Measurements from ENCODE around the gene CDK5RAP2.

The CDK5RAP2 gene

GRCh38 chr9:120378680-120379079 lies 201.3 kb downstream of the CDK5RAP2 start:
- FAIRE-seq = no peak
- TF ChIP-seq POLR2A (IDR thresholded peaks at IDR 0.05; ENCODE audit: low read depth, low read length) = no peak
- DNase-seq (ENCODE audit: insufficient read length, low spot score) = no peak

GRCh38 chr9:120377268-120378159 lies 202.5 kb downstream of the CDK5RAP2 start:
- FAIRE-seq (no peak), DNase-seq (ENCODE audit: insufficient read length, low spot score) (no peak)
- TF ChIP-seq POLR2A (IDR thresholded peaks at IDR 0.05; ENCODE audit: low read depth, low read length) = no peak

- no peak for DNase-seq (ENCODE audit: insufficient read length, low spot score)
- no peak for TF ChIP-seq POLR2A (IDR thresholded peaks at IDR 0.05; ENCODE audit: low read depth, low read length)
- no peak for FAIRE-seq
Measured at GRCh38 chr9:120376101-120376500, 203.9 kb downstream of the CDK5RAP2 start.

- no peak for DNase-seq (ENCODE audit: insufficient read length, low spot score)
- no peak for FAIRE-seq
- no peak for TF ChIP-seq POLR2A (IDR thresholded peaks at IDR 0.05; ENCODE audit: low read depth, low read length)
Measured at GRCh38 chr9:120375316-120375715, 204.7 kb downstream of the CDK5RAP2 start.

GRCh38 chr9:120374817-120375216 lies 205.2 kb downstream of the CDK5RAP2 start:
- no peak for TF ChIP-seq POLR2A (IDR thresholded peaks at IDR 0.05; ENCODE audit: low read depth, low read length)
- FAIRE-seq (no peak), DNase-seq (ENCODE audit: insufficient read length, low spot score) (no peak)

- DNase-seq (ENCODE audit: insufficient read length, low spot score) (no peak), FAIRE-seq (no peak)
- TF ChIP-seq POLR2A (IDR thresholded peaks at IDR 0.05; ENCODE audit: low read depth, low read length) = no peak
Measured at GRCh38 chr9:120374239-120374638, 205.7 kb downstream of the CDK5RAP2 start.

GRCh38 chr9:120372040-120372439 lies 207.9 kb downstream of the CDK5RAP2 start:
- DNase-seq (ENCODE audit: insufficient read length, low spot score) = no peak
- FAIRE-seq = no peak
- TF ChIP-seq POLR2A (IDR thresholded peaks at IDR 0.05; ENCODE audit: low read depth, low read length) = no peak

- FAIRE-seq = no peak
- no peak for DNase-seq (ENCODE audit: insufficient read length, low spot score)
- no peak for TF ChIP-seq POLR2A (IDR thresholded peaks at IDR 0.05; ENCODE audit: low read depth, low read length)
Measured at GRCh38 chr9:120369608-120370220, 210.3 kb downstream of the CDK5RAP2 start.

- FAIRE-seq = no peak
- no peak for TF ChIP-seq POLR2A (IDR thresholded peaks at IDR 0.05; ENCODE audit: low read depth, low read length)
- DNase-seq (ENCODE audit: insufficient read length, low spot score) = no peak
Measured at GRCh38 chr9:120368799-120369198, 211.2 kb downstream of the CDK5RAP2 start.

- peak; percentile 99 for DNase-seq (ENCODE audit: insufficient read length, low spot score)
- TF ChIP-seq POLR2A (IDR thresholded peaks at IDR 0.05; ENCODE audit: low read depth, low read length) = no peak
- FAIRE-seq = peak; percentile 99
Measured at GRCh38 chr9:120366644-120367019, 213.3 kb downstream of the CDK5RAP2 start.

GRCh38 chr9:120365386-120365785 lies 214.6 kb downstream of the CDK5RAP2 start:
- FAIRE-seq (no peak), DNase-seq (ENCODE audit: insufficient read length, low spot score) (no peak)
- TF ChIP-seq POLR2A (IDR thresholded peaks at IDR 0.05; ENCODE audit: low read depth, low read length) = no peak

GRCh38 chr9:120363697-120364096 lies 216.3 kb downstream of the CDK5RAP2 start:
- DNase-seq (ENCODE audit: insufficient read length, low spot score) (no peak), FAIRE-seq (no peak)
- TF ChIP-seq POLR2A (IDR thresholded peaks at IDR 0.05; ENCODE audit: low read depth, low read length) = no peak

- DNase-seq (ENCODE audit: insufficient read length, low spot score) = no peak
- no peak for TF ChIP-seq POLR2A (IDR thresholded peaks at IDR 0.05; ENCODE audit: low read depth, low read length)
- FAIRE-seq = no peak
Measured at GRCh38 chr9:120362446-120362845, 217.5 kb downstream of the CDK5RAP2 start.

GRCh38 chr9:120361551-120361950 lies 218.4 kb downstream of the CDK5RAP2 start:
- FAIRE-seq (no peak), DNase-seq (ENCODE audit: insufficient read length, low spot score) (no peak)
- no peak for TF ChIP-seq POLR2A (IDR thresholded peaks at IDR 0.05; ENCODE audit: low read depth, low read length)

GRCh38 chr9:120360510-120360909 lies 219.5 kb downstream of the CDK5RAP2 start:
- FAIRE-seq (no peak), DNase-seq (ENCODE audit: insufficient read length, low spot score) (no peak)
- no peak for TF ChIP-seq POLR2A (IDR thresholded peaks at IDR 0.05; ENCODE audit: low read depth, low read length)

Measured in H54 (cell line).